ENCODE data around the gene TRMT44. TPM values are rescaled to one million over a fixed set of nuclear protein-coding genes. Genes with fewer than 3 reads are reported as not detected.

Gene TRMT44
- total RNA-seq, 1 donor from 2014 or later: 41.2 TPM

GRCh38 chr4:8472158-8472688 is 31.6 kb downstream of the TRMT44 start:
- no peaks in the 10 kb centered on the region for H3K27me3 Mint-ChIP-seq (ENCODE audit: low read depth)
- H3K4me3 Mint-ChIP-seq: no peak overlapping the region
- peak overlapping the region; percentile 82 for H3K27ac Mint-ChIP-seq
- H3K4me1 Mint-ChIP-seq: peaks cover 28% of the 10 kb centered on the region
- peaks cover 13% of the 10 kb centered on the region for H3K36me3 Mint-ChIP-seq
- no peaks in the 10 kb centered on the region for H3K9me3 Mint-ChIP-seq
- TF ChIP-seq CTCF (IDR thresholded peaks at IDR 0.05; ENCODE audit: unreplicated experiment): no peak
- DNase-seq (ENCODE audit: low spot score in 2 of 2, unreplicated experiment in 2 of 2): no peak

- no peak for TF ChIP-seq CTCF (IDR thresholded peaks at IDR 0.05; ENCODE audit: unreplicated experiment)
- Mint-ChIP-seq H3K4me3 (no peak overlapping the region), H3K4me1 (peaks cover 28% of the 10 kb centered on the region), H3K27me3 (ENCODE audit: low read depth) (no peaks in the 10 kb centered on the region), H3K9me3 (no peaks in the 10 kb centered on the region), H3K27ac (peak overlapping the region; percentile 82), H3K36me3 (peaks cover 13% of the 10 kb centered on the region)
- DNase-seq (ENCODE audit: low spot score in 2 of 2, unreplicated experiment in 2 of 2): no peak
These were observed 32.2 kb downstream of the TRMT44 start for GRCh38 chr4:8472689-8473197.

- no peak for DNase-seq (ENCODE audit: low spot score in 2 of 2, unreplicated experiment in 2 of 2)
- TF ChIP-seq CTCF (IDR thresholded peaks at IDR 0.05; ENCODE audit: unreplicated experiment): no peak
- Mint-ChIP-seq H3K4me3 (no peak overlapping the region), H3K27ac (peak overlapping the region; percentile 82), H3K27me3 (ENCODE audit: low read depth) (no peaks in the 10 kb centered on the region), H3K4me1 (peaks cover 28% of the 10 kb centered on the region), H3K9me3 (no peaks in the 10 kb centered on the region), H3K36me3 (peaks cover 14% of the 10 kb centered on the region)
These were observed 32.8 kb downstream of the TRMT44 start for GRCh38 chr4:8473198-8473919.

- peaks cover 28% of the 10 kb centered on the region for H3K4me1 Mint-ChIP-seq
- no peaks in the 10 kb centered on the region for H3K27me3 Mint-ChIP-seq (ENCODE audit: low read depth)
- H3K27ac Mint-ChIP-seq: peak overlapping the region; percentile 82
- TF ChIP-seq CTCF (IDR thresholded peaks at IDR 0.05; ENCODE audit: unreplicated experiment): no peak
- no peak for DNase-seq (ENCODE audit: low spot score in 2 of 2, unreplicated experiment in 2 of 2)
- no peak overlapping the region for H3K4me3 Mint-ChIP-seq
- peaks cover 9% of the 10 kb centered on the region for H3K36me3 Mint-ChIP-seq
- no peaks in the 10 kb centered on the region for H3K9me3 Mint-ChIP-seq
These were observed 33.5 kb downstream of the TRMT44 start for GRCh38 chr4:8473920-8474590.

- Mint-ChIP-seq H3K27me3 (ENCODE audit: low read depth) (no peaks in the 10 kb centered on the region), H3K27ac (no peak overlapping the region), H3K36me3 (peaks cover 7% of the 10 kb centered on the region), H3K4me1 (peaks cover 28% of the 10 kb centered on the region), H3K9me3 (no peaks in the 10 kb centered on the region), H3K4me3 (no peak overlapping the region)
- TF ChIP-seq CTCF (IDR thresholded peaks at IDR 0.05; ENCODE audit: unreplicated experiment): no peak
- no peak for DNase-seq (ENCODE audit: low spot score in 2 of 2, unreplicated experiment in 2 of 2)
These were observed 34.3 kb downstream of the TRMT44 start for GRCh38 chr4:8474856-8475255.

All from mesothelial cell of epicardium (in vitro differentiated cells).